ENCODE measurements around the gene PDZD4.
A peak's percentile ranks its signal among the peaks of the same experiment; 100 is the strongest.

Gene PDZD4

GRCh38 chrX:153814591-153815315 lies 15.6 kb downstream of the PDZD4 start:
- DNase-seq (ENCODE audit: low read depth in 2 of 3, low spot score in 2 of 3), result no peak

GRCh38 chrX:153813161-153813560 lies 17.2 kb downstream of the PDZD4 start:
- DNase-seq (ENCODE audit: low read depth in 2 of 3, low spot score in 2 of 3), result no peak

GRCh38 chrX:153812220-153812619 lies 18.1 kb downstream of the PDZD4 start:
- no peak for DNase-seq (ENCODE audit: low read depth in 2 of 3, low spot score in 2 of 3)

- DNase-seq (ENCODE audit: low read depth in 2 of 3, low spot score in 2 of 3), result no peak
Observed at GRCh38 chrX:153807976-153808375, 22.4 kb downstream of the PDZD4 start.

GRCh38 chrX:153806999-153807575 lies 23.3 kb downstream of the PDZD4 start:
- DNase-seq (ENCODE audit: low read depth in 2 of 3, low spot score in 2 of 3), result no peak

GRCh38 chrX:153805436-153805835 lies 24.9 kb downstream of the PDZD4 start:
- no peak for DNase-seq (ENCODE audit: low read depth in 2 of 3, low spot score in 2 of 3)

- DNase-seq (ENCODE audit: low read depth in 2 of 3, low spot score in 2 of 3), result no peak
Observed at GRCh38 chrX:153804621-153805020, 25.7 kb downstream of the PDZD4 start.

- no peak for DNase-seq (ENCODE audit: low read depth in 2 of 3, low spot score in 2 of 3)
Observed at GRCh38 chrX:153804100-153804595, 26.2 kb downstream of the PDZD4 start.

GRCh38 chrX:153803211-153804099 lies 26.9 kb downstream of the PDZD4 start:
- no peak for DNase-seq (ENCODE audit: low read depth in 2 of 3, low spot score in 2 of 3)

GRCh38 chrX:153802513-153803045 lies 27.8 kb downstream of the PDZD4 start:
- DNase-seq (ENCODE audit: low read depth in 2 of 3, low spot score in 2 of 3), result no peak

GRCh38 chrX:153801669-153802068 lies 28.7 kb downstream of the PDZD4 start:
- no peak for DNase-seq (ENCODE audit: low read depth in 2 of 3, low spot score in 2 of 3)

GRCh38 chrX:153800746-153801145 lies 29.6 kb downstream of the PDZD4 start:
- no peak for DNase-seq (ENCODE audit: low read depth in 2 of 3, low spot score in 2 of 3)

GRCh38 chrX:153800177-153800722 lies 30.1 kb downstream of the PDZD4 start:
- DNase-seq (ENCODE audit: low read depth in 2 of 3, low spot score in 2 of 3), result no peak

GRCh38 chrX:153799326-153799725 lies 31.0 kb downstream of the PDZD4 start:
- DNase-seq (ENCODE audit: low read depth in 2 of 3, low spot score in 2 of 3), result no peak

GRCh38 chrX:153797415-153798015 lies 32.8 kb downstream of the PDZD4 start:
- no peak for DNase-seq (ENCODE audit: low read depth in 2 of 3, low spot score in 2 of 3)

GRCh38 chrX:153794897-153795816 lies 35.2 kb downstream of the PDZD4 start:
- DNase-seq (ENCODE audit: low read depth in 2 of 3, low spot score in 2 of 3), result no peak

- peak; percentile 71 to 85 (median 84) for DNase-seq (ENCODE audit: low read depth in 2 of 3, low spot score in 2 of 3)
Observed at GRCh38 chrX:153794018-153794896, 36.1 kb downstream of the PDZD4 start, which contains the start of the genes IDH3G and SSR4. TSS of gene IDH3G (minus strand) at chrX:153794375. CDS start at chrX:153794326, 49 bp downstream. TSS of gene SSR4 (plus strand) at chrX:153794668. CDS start at chrX:153794688, 20 bp downstream.

- DNase-seq (ENCODE audit: low read depth in 2 of 3, low spot score in 2 of 3), result no peak
Observed at GRCh38 chrX:153793291-153793690, 37.1 kb downstream of the PDZD4 start.
